Measurements from ENCODE around the gene CDH22. TPM values are rescaled to one million over a fixed set of nuclear protein-coding genes. Genes with fewer than 3 reads are reported as not detected.

Gene CDH22
- total and polyA plus RNA-seq, 12 donors, result 0.19 to 2.9 (median 0.97) TPM; not detected in 4

GRCh38 chr20:46130534-46130933 lies 177.8 kb downstream of the CDH22 start:
- Histone ChIP-seq H3K4me1 (replicated peaks in 1 of 2) (no peaks in the 10 kb centered on the region), H3K4me3 (no peak overlapping the region), H3K27ac (no peak overlapping the region), H3K36me3 (replicated peaks in 1 of 2) (no peaks in the 10 kb centered on the region), H3K27me3 (peaks cover 9% of the 10 kb centered on the region), H3K9me3 (replicated peaks in 1 of 3) (no peaks in the 10 kb centered on the region)
- DNase-seq, result no peak
- intact Hi-C loops (cut with DNase I), result loop anchor here in 1 of 2 donors (5.0 kb wide), 2 partner anchors 42 to 217 kb away; no protein-coding TSS in a partner anchor
- TF ChIP-seq POLR2A (IDR thresholded peaks at IDR 0.05), result no peak
- TF ChIP-seq CTCF (IDR thresholded peaks at IDR 0.05), result no peak
- 46 to 61% (median 58%) methylated on average over 4 of the region's 4 CpGs for WGBS, 4 donors

DNA sequence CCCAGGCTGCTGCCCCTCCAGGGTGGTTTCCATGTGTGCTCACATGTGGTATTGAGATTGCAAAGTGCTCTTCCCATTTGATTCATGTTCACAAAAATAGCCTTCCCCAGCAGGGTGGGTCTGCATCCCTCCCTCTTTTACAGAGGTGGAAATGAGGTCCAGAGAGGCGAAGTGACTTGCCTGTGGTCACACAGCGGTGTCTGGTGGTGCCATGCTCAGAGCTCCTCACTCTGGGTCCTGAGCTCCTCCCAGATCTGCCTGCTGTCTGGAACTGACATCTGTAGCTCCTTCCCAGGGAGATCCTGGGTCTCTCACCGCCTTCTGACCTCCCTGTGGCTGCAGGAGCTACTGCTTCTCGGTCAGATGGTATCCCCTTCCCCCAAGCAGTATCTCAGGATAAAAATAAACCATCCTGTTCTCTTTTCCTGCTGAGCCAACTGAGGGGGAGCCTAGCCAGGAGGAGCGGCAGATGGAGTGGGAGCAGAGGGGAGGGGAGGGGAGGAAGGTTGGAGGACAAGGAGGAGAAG lies 178.3 kb downstream of the CDH22 start:
- Histone ChIP-seq H3K36me3 (replicated peaks in 1 of 2) (no peaks in the 10 kb centered on the region), H3K9me3 (replicated peaks in 1 of 3) (no peaks in the 10 kb centered on the region), H3K4me1 (replicated peaks in 1 of 2) (no peaks in the 10 kb centered on the region), H3K27ac (no peak overlapping the region), H3K4me3 (no peak overlapping the region), H3K27me3 (peaks cover 9% of the 10 kb centered on the region)
- DNase-seq, result no peak
- TF ChIP-seq POLR2A (IDR thresholded peaks at IDR 0.05), result no peak
- TF ChIP-seq CTCF (IDR thresholded peaks at IDR 0.05), result no peak
- 30 to 35% (median 31%) methylated on average over 5 of the region's 5 CpGs for WGBS, 4 donors
- intact Hi-C loops (cut with DNase I), result loop anchor here (5.0 to 10.0 kb wide), 3 partner anchors 42 to 217 kb away; no protein-coding TSS in a partner anchor

GRCh38 chr20:46128310-46129151 lies 179.8 kb downstream of the CDH22 start:
- Histone ChIP-seq H3K36me3 (replicated peaks in 1 of 2) (peaks cover 0 to 9% of the 10 kb centered on the region in 2 donors), H3K27me3 (peaks cover 9% of the 10 kb centered on the region), H3K9me3 (replicated peaks in 1 of 3) (no peaks in the 10 kb centered on the region), H3K27ac (no peak overlapping the region), H3K4me1 (replicated peaks in 1 of 2) (no peaks in the 10 kb centered on the region), H3K4me3 (no peak overlapping the region)
- WGBS, 4 donors, result 28 to 48% (median 37%) methylated on average over 7 to 16 of the region's 16 CpGs
- TF ChIP-seq POLR2A (IDR thresholded peaks at IDR 0.05) (no peak), CTCF (IDR thresholded peaks at IDR 0.05) (peak; percentile 40 to 63 (median 56))
- intact Hi-C loops (cut with DNase I), result loop anchor here in 1 of 2 donors (10.0 kb wide), 1 partner anchor 216 kb away; no protein-coding TSS in a partner anchor
- DNase-seq, result peak in 5 of 7 donors; percentile 23 to 44 (median 29)

DNA sequence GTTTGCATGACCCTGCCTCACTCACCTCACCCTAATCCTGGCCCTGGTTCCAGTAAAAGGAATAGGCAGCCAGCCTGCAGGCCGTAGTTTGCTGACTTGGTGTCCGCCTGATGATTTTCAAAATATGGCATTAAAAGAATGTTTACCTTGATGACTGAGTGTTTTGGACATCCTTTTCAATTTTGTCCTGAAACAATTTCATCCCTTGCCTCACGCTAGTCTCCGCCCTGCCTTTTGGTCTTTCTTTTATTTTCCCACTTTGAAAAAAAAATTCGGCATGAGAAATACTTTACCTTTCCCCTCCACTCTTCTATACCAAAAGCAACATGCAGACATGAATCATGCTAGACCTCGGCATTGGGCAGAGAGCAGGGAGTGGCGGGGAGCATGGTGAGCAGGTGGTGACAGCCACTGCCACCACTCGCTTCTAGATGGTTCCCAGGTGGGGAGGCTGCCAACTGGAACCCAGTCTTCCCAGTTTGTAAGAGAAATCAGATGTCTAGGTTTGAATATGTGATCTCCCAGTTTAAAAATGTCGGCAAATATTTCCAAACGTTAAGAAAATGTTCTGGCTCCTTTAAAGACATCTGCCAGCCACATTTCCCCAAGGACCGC lies 180.8 kb downstream of the CDH22 start:
- TF ChIP-seq POLR2A (IDR thresholded peaks at IDR 0.05) (no peak), CTCF (IDR thresholded peaks at IDR 0.05) (no peak)

More for the DNA sequence above, 180.8 kb downstream of the CDH22 start:
- intact Hi-C loops (cut with DNase I), result loop anchor here in 1 of 2 donors (10.0 kb wide), 1 partner anchor 217 kb away; no protein-coding TSS in a partner anchor
- H3K9me3 ChIP-seq (replicated peaks in 1 of 3), result no peaks in the 10 kb centered on the region
- WGBS, 4 donors, result 72 to 80% (median 79%) methylated on average over 11 of the region's 11 CpGs
- DNase-seq, result no peak
- peaks cover 9% of the 10 kb centered on the region for H3K27me3 ChIP-seq
- H3K36me3 ChIP-seq (replicated peaks in 1 of 2), result peaks cover 0 to 16% of the 10 kb centered on the region in 2 donors
- H3K4me3 ChIP-seq, result no peak overlapping the region
- H3K27ac ChIP-seq, result no peak overlapping the region
- no peaks in the 10 kb centered on the region for H3K4me1 ChIP-seq (replicated peaks in 1 of 2)

All from adrenal gland (tissue), 12 donors.